RWPE1 (cell line): ENCODE results near the gene RTN4RL2.

Experiments used
- CTCF ChIA-PET: fragments of 350-600 bp; sonication (Branson Sonifier 250); formaldehyde crosslinking; extraction: SDS; loops from one replicate; lab custom pipeline; 2021; lab: Yijun Ruan, JAX
- POLR2A ChIA-PET: fragments of 400-600 bp; formaldehyde crosslinking; extraction: SDS; loops from one replicate; lab custom pipeline; 2020; ENCODE audit warnings: antibody characterized with exemption; ENCODE audit not compliant: low non-redundant PET; lab: Yijun Ruan, JAX
- DNase-seq: peaks from one replicate; pipeline ENCODE4 v3.0.0; 2012; ENCODE audit warnings: low spot score
- H3K27ac ChIP-seq: fragments of 450-650 bp; 2 replicates; pipeline ENCODE4 v1.5.1; 2017
- TF ChIP-seq, protein P1 (sequence below): fragments of 450-650 bp; conservative IDR thresholded peaks from 2 replicates; pipeline ENCODE4 v1.5.1; 2017; ENCODE audit warnings: low read depth, mild to moderate bottlenecking

Gene RTN4RL2

DNA sequence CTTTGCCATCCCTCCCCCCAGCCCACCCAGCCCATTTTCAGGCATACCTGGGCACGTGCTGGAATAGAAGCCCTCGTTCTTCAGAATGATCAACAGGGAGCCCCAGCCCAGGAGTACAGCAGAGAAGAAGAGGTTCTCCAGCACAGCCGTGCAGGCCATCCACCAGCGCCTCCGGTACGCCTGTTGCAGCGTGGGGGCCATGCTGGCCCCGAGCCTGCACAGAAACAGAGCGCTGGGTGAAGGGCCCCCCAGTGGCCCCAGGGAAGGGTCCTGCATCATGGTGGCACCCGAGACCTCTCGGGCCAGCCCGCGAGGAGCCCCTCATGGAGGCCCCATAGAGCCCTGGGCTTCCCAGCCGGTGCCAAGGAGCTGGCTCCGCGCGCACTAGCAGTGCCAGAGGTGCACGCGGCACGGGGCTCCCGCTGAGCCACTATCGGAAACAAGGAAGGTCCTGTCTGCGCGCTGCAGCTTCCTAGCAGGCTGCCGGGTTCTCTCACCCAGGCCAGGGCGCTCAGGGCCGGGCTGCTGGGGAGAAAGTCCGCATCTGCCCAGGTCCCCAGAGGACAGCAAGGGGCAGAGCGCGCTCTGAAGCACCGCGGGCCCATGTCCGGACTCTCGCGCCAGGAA, 53.7 kb downstream of the RTN4RL2 start:
- POLR2A ChIA-PET, result no interaction called here

DNA sequence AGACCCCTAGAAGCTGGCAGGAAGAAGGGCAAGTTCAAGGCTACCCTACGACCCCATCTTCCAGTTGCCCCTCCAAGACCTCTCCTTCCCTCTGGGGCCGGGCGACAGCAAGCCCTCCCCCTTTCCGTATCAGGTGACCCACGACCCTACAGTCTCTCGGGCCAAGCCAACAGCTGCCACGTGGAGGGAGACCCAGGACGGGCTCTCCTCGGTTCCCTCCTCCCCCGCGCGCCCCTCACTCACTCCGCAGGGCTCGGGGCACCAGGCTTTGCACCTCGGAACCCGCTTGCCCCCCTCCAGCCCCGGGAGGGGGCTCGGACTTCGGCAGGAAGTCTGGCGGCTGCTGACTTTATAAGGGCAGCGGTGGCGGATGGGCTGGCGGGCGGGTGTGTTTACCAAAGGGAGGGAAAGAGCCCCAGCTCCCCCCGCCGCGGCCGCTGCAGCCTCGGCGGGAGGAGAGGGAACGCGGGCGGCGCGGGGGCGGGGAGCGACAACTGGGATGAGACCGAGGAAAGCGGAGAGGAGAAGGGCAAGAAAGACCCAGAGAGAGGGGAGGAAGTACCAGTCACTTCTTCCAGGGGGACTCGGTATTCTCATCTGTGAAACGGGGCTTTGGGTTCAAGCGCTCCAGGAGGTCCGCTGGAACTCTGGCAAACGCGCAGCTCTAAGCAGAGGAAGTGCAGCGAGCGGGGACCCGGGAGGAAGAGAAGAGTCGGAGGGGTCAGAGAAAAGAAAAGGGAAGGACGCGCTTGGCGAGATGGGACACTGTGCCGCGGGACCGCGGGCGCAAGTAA, 54.4 kb downstream of the RTN4RL2 start:
- ChIA-PET CTCF (interaction anchor here (0.6 to 4.5 kb wide), 5 partner anchors 12 to 1053 kb away, joined by 3 to 28 read pairs (median 15); no protein-coding TSS in a partner anchor), POLR2A (no interaction called here)
- TF ChIP-seq, protein P1, sequence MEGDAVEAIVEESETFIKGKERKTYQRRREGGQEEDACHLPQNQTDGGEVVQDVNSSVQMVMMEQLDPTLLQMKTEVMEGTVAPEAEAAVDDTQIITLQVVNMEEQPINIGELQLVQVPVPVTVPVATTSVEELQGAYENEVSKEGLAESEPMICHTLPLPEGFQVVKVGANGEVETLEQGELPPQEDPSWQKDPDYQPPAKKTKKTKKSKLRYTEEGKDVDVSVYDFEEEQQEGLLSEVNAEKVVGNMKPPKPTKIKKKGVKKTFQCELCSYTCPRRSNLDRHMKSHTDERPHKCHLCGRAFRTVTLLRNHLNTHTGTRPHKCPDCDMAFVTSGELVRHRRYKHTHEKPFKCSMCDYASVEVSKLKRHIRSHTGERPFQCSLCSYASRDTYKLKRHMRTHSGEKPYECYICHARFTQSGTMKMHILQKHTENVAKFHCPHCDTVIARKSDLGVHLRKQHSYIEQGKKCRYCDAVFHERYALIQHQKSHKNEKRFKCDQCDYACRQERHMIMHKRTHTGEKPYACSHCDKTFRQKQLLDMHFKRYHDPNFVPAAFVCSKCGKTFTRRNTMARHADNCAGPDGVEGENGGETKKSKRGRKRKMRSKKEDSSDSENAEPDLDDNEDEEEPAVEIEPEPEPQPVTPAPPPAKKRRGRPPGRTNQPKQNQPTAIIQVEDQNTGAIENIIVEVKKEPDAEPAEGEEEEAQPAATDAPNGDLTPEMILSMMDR, result no peak
- DNase-seq, result peak; percentile 21
- H3K27ac ChIP-seq, result peak overlapping the region; percentile 63

More for the DNA sequence above, 53.7 kb downstream of the RTN4RL2 start:
- TF ChIP-seq, protein P1, result no peak
- peak overlapping the region; percentile 63 for H3K27ac ChIP-seq
- CTCF ChIA-PET, result interaction anchor here (0.6 to 4.5 kb wide), 3 partner anchors 20 to 1054 kb away, joined by 3 to 28 read pairs (median 5); no protein-coding TSS in a partner anchor
- no peak for DNase-seq

DNA sequence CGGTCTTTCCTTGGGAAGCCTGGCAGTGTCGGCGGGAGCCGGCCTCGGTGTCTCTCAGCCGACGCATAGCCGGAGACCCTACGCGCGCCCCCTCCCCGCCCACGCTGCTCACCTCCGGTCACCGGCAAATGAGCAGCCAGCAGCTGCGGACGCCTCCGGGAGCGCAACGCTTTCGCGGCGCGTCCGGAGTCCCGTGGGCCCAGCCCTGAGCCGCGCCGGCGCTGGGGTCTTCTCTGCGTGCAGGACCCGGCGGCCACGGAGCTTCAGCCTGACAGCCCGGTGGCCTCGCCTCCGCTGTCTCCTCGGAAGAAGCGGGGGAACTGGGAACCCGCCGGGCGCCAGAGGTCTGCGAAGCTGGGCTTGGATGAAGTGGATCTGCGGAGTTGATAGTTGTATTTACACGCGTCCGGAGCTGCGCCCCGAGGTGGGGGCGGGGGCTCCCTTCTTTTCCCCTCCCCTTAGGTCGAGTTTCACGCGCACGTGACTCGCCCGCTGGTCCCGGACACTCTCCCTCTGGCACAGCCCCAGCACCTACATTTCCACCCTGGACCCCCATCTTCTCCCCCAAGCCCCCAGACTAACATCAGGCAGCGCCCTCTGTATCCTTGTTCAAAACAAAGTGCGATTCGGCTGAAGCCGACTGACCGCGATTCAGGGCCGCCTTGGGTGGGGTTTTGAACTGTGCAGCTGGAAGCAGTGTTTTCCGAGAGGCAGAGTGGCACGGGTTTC, 55.2 kb downstream of the RTN4RL2 start, which contains the start of gene SLC43A1:
Gene SLC43A1, minus strand, starts transcription at position 371 of the 729 bp plus-strand sequence. CDS start 1,591 bp downstream, outside the sequence.
- ChIA-PET CTCF (interaction anchor here (0.7 to 4.5 kb wide), 5 partner anchors 12 to 120 kb away, joined by 3 to 28 read pairs (median 15); no protein-coding TSS in a partner anchor), POLR2A (no interaction called here)
- H3K27ac ChIP-seq, result peak within 1 kb of the TSS; percentile 63
- TF ChIP-seq, protein P1, result no peak
- DNase-seq, result peak; percentile 25

DNA sequence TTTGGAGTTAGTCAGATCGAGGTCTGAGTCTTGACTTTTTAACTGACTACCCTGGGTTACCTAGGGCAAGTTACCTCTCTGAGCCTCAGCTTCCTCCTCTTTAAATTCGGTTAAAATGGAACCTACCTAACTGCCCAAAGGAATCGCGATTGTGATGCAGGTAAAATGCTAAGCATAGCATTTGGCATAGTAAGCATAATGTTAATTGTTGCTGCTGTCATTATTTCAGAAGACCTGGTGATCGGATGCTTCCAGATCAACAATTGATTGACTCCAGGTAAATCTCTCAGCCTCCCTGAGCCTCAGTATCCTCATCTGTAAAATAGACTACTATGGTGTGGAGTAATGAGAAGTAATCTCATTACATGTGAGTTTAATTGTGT, 55.7 kb downstream of the RTN4RL2 start:
- ChIA-PET CTCF (interaction anchor here (1.0 to 4.5 kb wide), 4 partner anchors 11 to 58 kb away, joined by 5 to 28 read pairs (median 17); no protein-coding TSS in a partner anchor), POLR2A (no interaction called here)
- H3K27ac ChIP-seq, result peak overlapping the region; percentile 63
- TF ChIP-seq, protein P1, result no peak
- no peak for DNase-seq

DNA sequence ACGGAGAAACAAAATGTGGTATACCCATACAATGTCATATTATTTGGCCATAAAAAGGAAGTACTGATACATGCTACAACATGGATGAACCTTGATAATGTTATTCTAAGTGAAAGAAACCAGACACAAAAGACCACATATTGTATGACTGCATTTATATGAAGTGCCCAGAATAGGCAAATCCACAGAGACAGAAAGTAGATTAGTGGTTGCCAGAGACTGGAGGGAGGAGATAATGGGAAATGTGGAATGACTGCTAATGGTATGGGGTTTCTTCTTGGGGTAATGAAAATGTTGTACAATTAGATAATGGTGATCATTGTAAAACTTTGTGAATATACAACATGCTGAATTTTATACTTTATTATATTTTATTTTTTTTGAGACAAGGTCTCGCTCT, 60.8 kb downstream of the RTN4RL2 start:
- TF ChIP-seq, protein P1, result no peak
- ChIA-PET POLR2A (no interaction called here), CTCF (interaction anchor here (1.8 kb wide), 2 partner anchors 63 to 64 kb away, joined by 6 to 8 read pairs; no protein-coding TSS in a partner anchor)
- H3K27ac ChIP-seq, result no peak overlapping the region
- DNase-seq, result no peak

DNA sequence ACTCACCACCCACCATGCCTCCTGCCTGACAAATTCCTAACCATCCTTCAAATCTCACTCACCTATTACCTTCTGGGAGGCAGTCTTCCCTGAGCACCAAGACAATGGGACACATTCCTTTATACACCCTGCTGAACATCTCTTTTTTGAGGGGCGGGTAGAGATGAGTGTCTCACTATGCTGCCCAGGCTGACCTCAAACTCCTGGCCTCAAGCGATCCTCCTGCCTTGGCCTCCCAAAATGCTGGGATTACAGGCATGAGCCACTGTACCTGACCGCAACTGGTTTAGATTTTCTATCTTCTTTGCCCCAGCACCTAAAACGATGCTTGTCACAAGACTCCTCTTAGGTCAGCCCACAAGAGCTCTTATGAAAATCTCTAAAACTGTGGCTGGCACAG, 63.1 kb downstream of the RTN4RL2 start:
- H3K27ac ChIP-seq, result no peak overlapping the region
- ChIA-PET CTCF (no interaction called here), POLR2A (no interaction called here)
- DNase-seq, result no peak
- TF ChIP-seq, protein P1, result no peak
